LNCAP (cell line): ENCODE data around the gene CELSR3.

ENCODE experiments used
- CTCF ChIP-seq: fragments of 450-650 bp; IDR thresholded peaks from 2 replicates; pipeline ENCODE4 v1.5.1; 2017; ENCODE audit warnings: mild to moderate bottlenecking

Gene CELSR3

GRCh38 chr3:48625600-48625999 is 37.1 kb downstream of the CELSR3 start:
- TF ChIP-seq CTCF = no peak

- TF ChIP-seq CTCF = no peak
Measured at GRCh38 chr3:48624767-48625166, 37.9 kb downstream of the CELSR3 start.

DNA sequence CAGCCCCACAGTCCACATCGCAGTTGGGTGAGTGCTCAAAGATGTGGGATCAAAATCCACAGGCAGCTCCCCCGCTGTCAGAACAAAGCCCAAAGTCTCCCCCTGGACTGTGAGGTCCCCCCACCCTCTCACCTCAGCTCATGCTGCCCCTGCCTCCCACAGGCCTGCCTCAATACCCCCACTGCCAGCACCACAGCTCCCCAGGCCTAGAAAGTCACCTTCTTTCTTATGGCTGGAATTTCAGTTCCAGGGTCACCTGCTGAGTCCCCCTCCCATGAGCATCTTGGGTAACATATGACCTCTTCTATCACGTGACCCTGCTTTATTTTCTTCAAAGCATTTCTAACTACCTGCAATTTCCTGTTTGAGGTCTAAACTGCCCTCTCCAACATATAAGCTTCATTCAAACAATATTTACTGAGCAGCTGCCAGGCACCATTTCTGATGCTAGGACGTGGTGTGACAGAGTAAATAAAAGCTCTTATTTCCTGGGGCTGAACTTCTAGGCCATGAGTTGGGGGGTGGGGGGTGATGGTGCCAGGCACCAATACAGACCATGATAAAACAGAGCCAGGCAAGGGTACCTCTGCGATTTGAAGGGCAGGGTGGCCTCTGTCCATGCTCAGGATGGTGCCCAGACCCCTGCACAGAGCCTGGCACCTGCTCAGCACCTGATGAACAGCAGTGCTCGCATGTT is 38.7 kb downstream of the CELSR3 start:
- TF ChIP-seq CTCF = no peak

DNA sequence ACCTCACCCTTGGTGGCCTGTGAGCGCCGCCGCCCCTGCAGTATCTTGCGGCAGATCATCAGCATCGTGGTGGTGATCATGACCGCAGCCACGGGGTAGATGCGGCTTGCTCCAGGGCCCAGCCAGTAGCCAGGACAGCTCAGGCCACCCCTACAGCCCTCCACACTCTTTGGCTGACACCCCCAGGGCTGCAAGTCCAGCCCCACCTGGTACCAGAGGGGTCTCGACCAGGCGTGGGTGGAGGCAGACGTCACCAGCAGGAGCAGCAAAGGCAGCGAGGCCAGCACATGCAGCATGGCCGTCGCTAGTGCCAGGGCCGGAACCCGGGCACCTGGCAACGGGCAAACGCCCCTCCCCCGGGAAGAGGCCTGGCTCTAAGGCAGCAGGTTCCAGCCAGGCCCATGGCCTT is 41.2 kb downstream of the CELSR3 start, which contains the start of gene TMEM89:
Gene TMEM89 (minus strand): TSS at position 309 of the 409 bp plus-strand sequence. CDS start 13 bp downstream, at position 296.
- no peak for TF ChIP-seq CTCF

GRCh38 chr3:48619541-48620524 is 42.9 kb downstream of the CELSR3 start:
- no peak for TF ChIP-seq CTCF

DNA sequence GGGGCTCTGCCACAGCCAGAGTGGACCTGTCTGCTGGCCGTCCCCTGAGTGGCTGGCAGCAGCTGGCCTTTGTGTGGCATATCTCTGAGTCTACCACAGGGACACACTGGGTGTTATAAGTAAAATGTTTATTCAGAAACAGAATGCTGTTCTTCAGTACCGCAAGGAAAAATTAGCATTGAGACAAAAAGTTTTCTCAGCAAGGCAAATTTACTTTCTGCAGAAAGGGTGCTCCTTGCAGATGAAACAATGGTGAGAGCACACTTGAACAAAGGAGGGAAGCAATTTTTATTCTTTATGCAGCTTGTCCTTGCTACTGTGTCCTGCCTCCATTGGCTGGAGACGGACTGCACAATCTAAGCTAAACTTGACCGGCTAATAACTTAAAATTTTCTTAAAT is 45.1 kb downstream of the CELSR3 start:
- no peak for TF ChIP-seq CTCF

- no peak for TF ChIP-seq CTCF
Measured at GRCh38 chr3:48614044-48614443, 48.6 kb downstream of the CELSR3 start.
